NCI-H2171 treated with DMSO at 0.1 percent for 48 hours (cell line): ENCODE results near the gene DDX24.
"Not testable (repeated sequence)": the region's sequence is repeated elsewhere in the genome, so short reads cannot be mapped to it uniquely, and the experiment has no call there.

ENCODE experiments used
- DNase-seq: peaks from one replicate; lab custom pipeline; 2025; lab: John Stamatoyannopoulos, UW

Gene DDX24

GRCh38 chr14:94081386-94081820 is 401 bp upstream of the DDX24 start:
- DNase-seq: no peak

GRCh38 chr14:94079891-94080620 is 946 bp downstream of the DDX24 start:
- DNase-seq: peak; percentile 72

- DNase-seq: no peak
These were observed 3.2 kb downstream of the DDX24 start for GRCh38 chr14:94077823-94078222.

- no peak for DNase-seq
These were observed 3.7 kb downstream of the DDX24 start for GRCh38 chr14:94077111-94077821.

DNA sequence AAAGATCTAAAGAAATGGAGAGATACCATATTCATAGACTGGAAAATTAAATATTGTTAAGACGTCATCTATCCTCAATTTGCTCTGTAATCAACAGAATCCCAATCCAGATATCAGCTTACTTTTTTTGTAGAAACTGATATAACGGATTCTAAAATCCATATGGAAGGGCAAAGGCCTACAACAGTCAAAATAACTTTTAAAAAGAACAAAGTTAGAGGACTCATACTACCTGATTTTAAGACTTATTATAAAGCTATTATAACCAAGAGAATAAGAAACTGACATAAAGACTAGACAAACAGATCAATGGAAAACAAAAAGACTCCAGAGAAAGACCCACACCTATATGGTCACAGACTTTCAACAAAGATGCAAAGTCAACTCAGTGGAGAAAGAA is 6.0 kb downstream of the DDX24 start:
- peak; percentile 9 for DNase-seq

- DNase-seq: no peak
These were observed 6.5 kb downstream of the DDX24 start for GRCh38 chr14:94074534-94074933.

DNA sequence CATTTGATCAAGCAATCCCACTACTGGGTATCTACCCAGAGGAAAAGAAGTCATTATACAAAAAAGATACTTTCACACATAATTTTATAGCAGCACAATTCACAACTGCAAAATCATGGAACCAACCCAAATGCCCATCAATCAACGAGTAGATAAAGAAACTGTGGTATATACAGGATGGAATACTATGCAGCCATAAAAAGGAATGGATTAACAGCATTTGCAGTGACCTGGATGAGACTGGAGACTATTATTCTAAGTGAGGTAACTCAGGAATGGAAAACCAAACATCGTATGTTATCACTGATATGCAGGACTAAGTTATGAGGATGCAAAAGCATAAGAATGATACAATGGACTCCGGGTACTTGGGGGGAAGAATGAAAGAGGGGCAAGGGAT is 8.9 kb downstream of the DDX24 start:
- not testable (repeated sequence) for DNase-seq

DNA sequence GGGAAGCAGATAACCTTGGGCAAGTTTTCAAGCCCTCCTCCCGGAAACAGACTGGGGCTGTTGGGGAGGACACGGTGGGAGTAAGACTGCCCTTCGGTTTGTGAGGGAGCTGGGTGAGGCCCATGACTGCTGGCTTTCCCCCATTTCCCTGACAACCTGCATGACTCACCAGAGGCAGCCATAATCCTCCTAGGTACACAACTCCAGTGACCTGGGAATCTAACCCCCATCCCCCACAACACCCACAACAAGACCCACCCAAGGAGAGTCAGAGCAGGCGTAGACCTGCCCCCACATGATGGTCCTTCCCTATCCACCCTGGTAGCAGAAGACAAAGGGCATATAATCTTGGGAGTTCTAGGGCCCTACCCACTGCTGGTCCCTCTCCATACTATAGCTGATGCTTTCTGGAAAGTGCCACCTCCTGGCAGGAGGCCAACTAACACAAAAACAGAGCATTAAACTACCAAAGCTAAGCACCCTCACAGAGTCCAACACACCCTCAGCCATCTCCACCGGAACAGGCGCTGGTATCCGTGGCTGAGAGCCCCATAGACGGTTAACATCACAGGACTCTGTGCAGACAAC is 14.8 kb downstream of the DDX24 start:
- no peak for DNase-seq

DNA sequence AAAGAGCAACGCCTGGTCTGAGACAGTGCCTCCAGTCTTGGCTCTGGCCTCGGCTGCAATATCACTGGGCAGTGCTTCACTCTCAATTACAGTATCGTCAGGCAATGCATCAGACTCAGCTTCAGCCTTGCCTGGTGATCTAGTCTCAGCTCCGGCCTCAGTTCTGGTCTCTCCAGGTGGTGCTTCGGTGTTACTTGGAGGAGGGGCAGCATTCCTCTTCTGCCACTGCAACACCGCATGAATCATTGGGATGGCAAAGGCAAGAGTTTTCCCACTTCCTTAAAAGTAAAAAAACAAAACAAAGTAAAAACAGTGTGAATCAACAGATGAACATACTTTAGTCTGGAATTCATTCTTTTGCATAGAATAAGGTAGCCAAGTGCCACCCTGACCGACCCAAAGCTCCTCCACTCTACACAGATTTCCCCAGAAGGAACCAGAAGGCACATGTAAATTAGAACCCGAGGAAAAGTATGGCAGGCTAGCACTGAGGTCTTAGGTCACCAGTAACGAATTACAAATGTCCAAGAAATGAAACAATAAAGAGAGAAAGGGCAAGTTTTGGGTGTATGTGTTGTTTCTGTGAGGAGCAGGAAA is 18.6 kb downstream of the DDX24 start:
- DNase-seq: no peak

GRCh38 chr14:94059998-94060397 is 21.0 kb downstream of the DDX24 start:
- DNase-seq: no peak

DNA sequence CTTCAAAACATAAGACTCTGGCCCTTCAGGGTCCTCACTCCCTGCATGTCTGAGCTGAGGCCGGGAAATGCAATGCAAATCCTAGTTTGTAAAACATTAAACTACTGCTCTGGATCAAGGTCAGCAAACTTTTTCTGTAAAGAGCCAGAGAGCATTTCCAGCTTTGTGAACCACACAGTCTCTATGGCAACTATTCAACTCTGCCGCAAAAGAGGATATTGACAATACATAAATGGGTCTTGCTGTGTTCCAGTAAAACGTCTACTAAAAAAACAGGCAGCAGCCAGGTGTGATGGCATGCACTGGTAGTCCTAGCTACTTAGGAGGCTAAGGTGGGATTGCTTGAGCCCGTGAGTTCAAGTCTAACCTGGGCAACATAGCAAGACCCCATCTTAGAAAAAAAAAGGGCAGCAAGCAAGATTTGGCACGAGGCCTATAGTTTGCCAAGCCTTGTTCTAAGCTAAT is 22.3 kb downstream of the DDX24 start:
- no peak for DNase-seq

- DNase-seq: no peak
These were observed 22.8 kb downstream of the DDX24 start for GRCh38 chr14:94058128-94058673.

DNA sequence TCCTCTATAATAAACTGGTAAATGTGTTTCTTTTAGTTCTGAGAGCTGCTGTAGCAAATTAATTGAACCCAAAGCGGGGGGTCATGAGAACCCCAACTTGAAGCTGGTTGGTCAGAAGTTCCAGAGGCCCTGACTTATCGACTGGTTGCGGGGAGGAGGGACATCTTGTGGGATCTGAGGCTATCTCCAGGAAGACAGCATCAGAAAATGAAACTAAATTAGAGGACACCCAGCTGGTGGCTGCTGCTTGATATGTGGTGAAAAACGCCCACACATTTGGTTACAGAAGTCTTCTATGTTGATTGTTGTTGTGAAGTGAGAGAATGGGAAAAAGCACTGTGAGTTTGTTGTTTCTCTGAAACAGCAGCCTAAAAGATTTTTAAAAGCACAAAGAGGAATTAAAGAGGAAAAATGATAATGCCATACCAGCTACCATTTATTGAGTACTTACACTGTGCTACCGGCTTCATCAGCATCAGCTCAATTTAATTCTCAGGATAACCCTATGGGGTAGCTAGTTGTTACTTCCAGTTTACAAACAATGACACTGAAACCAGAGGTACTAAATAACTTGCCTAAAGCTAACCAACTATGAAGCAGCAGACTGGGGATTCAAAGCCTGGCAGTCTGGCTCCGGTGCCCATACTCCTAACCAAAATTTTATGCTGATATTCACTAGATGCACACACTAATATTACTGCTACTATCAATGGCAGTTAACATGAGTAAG is 24.3 kb downstream of the DDX24 start:
- no peak for DNase-seq

DNA sequence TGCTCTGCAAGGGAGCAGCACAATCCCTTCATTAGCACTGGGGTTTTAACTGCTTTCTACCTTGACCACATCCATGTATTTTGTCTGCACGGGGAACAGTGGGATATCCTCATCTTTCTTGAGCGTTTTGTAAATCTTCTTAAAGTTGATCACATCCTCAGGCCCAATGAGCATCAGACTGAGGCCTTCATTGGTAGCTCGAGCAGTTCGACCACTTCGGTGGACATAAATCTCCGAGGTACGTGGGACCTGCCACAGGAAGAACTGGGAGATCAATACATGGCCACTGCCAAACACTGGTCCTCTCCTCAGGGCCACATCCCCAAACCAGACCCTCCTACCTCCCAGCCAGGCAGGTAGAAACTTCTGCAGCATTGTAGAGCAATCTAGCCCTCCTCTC is 26.1 kb downstream of the DDX24 start:
- DNase-seq: no peak

GRCh38 chr14:94054401-94054800 is 26.6 kb downstream of the DDX24 start:
- no peak for DNase-seq

- no peak for DNase-seq
These were observed 28.3 kb downstream of the DDX24 start for GRCh38 chr14:94052662-94053061.

DNA sequence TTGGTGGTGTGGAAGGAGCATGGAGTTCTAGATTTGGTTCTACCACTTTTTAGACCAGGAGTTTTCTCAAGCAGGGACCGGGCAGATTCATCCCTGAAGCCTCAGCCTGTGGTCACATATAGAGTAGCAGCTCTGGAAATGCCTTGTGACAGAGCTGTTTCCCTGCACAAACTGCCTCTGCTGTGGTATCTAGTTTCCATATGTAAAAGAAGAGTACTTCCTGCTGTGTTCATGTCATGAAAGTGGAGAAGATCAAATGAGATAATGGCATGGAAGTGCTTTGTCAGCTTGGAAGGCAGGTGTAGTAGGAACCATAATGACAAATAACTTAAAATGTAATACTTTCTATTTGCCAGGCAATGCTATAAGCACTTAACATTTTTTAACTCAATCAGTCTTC is 28.8 kb downstream of the DDX24 start:
- no peak for DNase-seq

DNA sequence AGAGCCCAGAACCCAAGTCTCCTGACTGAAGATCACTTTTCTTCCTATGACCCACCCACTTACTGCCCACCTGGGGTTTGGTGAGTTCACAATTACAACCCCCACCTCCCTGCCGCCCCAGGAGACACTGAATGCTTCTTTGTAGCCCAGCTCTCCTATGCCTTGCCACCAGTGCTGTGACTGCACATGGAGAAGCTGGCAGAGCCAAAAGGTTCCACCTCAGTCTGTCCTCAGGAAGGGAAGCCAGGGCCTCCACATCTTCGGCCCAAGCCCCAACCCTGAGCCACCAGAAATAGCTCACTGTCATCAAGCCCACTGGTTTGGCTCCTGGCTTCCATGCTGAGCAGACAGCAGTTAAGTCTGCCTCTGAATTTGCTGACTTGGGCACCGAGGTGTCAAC is 29.2 kb downstream of the DDX24 start:
- DNase-seq: no peak

- no peak for DNase-seq
These were observed 29.9 kb downstream of the DDX24 start for GRCh38 chr14:94051115-94051514.

DNA sequence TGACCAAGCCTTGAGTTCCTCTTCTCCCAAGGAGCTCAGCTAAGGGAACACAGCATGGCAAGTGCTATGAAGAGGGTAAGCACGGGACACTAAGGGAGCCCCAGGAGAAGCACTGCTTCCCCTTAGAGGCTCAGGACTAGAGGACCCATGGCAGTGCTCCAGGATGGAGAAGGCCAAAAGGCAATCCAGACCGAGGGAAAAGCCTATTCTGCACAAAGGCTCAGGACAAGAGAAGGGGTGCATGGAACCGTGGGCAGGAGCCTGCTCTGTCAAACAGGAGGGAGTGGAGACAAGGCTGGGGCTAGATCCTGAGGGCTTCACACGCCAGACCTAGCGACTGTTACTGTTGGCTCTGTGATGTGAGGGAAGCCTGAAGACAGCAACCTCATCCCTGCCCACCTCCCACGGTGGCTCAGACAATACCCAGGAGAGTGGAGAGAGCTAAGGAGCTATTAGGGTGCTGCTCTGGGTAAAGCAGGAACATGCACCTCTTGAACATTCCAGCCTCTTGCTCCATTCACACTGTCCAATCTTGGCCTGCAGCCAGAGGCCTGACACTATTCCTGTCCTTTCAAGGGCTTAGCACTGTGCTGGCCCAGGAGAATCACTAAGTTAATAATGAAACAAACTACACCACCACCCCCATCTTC is 30.6 kb downstream of the DDX24 start:
- no peak for DNase-seq

- DNase-seq: no peak
These were observed 31.4 kb downstream of the DDX24 start for GRCh38 chr14:94049625-94050023.
